MM.1S (cell line): ENCODE results near the gene ROBO3.

Experiments used
- EZH2 ChIP-seq: fragments of 300-600 bp; sonication (generic); optimal IDR thresholded peaks from 2 replicates; pipeline ENCODE3; 2017; ENCODE audit warnings: low read depth, mild to moderate bottlenecking, antibody characterized with exemption, low read length, mixed read lengths
- EZH2phosphoT487 ChIP-seq: fragments of 300-600 bp; sonication (generic); IDR thresholded peaks from 2 replicates; pipeline ENCODE4 v1.6.1; 2018; ENCODE audit warnings: antibody characterized with exemption, low read length
- TF ChIP-seq, protein P1 (sequence below): fragments of 300-600 bp; sonication (generic); IDR thresholded peaks from 2 replicates; pipeline ENCODE4 v1.5.1; 2016; ENCODE audit warnings: antibody characterized with exemption, low read length, mixed read lengths

DNA sequence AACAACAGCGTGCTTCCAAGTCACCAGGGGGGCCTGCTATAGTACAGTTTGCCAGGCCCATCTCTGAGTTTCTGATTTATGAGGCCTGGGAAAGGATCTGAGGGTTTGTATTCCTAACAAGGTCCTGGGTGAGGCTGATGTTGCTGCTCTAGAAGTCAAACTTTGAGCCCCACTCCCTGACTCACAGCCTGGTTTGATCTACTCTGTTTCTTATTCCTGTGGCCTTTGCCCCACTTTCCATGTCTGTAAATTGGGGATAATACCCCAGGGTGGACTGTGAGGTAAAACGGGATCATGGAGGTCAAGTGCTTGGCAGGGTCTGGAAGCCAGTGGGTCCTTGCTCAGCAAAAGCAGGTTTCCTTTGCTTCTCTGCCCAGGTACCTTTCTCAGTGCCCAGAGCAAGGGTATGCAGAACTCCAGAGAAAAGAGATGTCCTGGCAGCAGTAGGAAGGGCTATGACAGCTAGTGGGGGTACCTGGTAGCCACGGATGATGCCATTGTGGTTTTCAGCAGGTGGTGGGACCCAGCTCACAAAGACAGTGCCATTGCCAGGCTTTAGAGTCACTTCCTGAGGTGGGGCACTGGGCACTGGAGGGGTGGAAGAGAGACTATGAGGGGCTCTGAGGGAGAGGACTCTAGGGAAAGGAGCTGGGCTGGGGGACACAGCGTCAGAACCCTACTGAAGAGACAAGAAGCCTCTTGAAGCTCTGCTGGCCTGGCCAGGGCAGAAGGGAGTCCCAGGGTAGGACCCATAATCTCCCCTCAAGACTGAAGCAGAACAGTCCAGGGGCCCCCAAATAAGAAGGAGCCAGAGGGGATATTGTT, 29.6 kb downstream of the ROBO3 start:
- TF ChIP-seq, protein P1, sequence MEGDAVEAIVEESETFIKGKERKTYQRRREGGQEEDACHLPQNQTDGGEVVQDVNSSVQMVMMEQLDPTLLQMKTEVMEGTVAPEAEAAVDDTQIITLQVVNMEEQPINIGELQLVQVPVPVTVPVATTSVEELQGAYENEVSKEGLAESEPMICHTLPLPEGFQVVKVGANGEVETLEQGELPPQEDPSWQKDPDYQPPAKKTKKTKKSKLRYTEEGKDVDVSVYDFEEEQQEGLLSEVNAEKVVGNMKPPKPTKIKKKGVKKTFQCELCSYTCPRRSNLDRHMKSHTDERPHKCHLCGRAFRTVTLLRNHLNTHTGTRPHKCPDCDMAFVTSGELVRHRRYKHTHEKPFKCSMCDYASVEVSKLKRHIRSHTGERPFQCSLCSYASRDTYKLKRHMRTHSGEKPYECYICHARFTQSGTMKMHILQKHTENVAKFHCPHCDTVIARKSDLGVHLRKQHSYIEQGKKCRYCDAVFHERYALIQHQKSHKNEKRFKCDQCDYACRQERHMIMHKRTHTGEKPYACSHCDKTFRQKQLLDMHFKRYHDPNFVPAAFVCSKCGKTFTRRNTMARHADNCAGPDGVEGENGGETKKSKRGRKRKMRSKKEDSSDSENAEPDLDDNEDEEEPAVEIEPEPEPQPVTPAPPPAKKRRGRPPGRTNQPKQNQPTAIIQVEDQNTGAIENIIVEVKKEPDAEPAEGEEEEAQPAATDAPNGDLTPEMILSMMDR, result no peak
- TF ChIP-seq EZH2phosphoT487 (no peak), EZH2 (no peak)
